ENCODE measurements around the gene LHPP.

GRCh38 chr10:124560377-124561105 lies 98.9 kb downstream of the LHPP start:
- no peak for TF ChIP-seq POLR2A (IDR thresholded peaks at IDR 0.05)
- TF ChIP-seq, protein P1, sequence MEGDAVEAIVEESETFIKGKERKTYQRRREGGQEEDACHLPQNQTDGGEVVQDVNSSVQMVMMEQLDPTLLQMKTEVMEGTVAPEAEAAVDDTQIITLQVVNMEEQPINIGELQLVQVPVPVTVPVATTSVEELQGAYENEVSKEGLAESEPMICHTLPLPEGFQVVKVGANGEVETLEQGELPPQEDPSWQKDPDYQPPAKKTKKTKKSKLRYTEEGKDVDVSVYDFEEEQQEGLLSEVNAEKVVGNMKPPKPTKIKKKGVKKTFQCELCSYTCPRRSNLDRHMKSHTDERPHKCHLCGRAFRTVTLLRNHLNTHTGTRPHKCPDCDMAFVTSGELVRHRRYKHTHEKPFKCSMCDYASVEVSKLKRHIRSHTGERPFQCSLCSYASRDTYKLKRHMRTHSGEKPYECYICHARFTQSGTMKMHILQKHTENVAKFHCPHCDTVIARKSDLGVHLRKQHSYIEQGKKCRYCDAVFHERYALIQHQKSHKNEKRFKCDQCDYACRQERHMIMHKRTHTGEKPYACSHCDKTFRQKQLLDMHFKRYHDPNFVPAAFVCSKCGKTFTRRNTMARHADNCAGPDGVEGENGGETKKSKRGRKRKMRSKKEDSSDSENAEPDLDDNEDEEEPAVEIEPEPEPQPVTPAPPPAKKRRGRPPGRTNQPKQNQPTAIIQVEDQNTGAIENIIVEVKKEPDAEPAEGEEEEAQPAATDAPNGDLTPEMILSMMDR (IDR thresholded peaks at IDR 0.05): no peak
- TF ChIP-seq EP300 (IDR thresholded peaks at IDR 0.05): peak; percentile 96
